Left lung (tissue), 10 donors: ENCODE data around the gene IL13. TPM values are rescaled to one million over a fixed set of nuclear protein-coding genes. Genes with fewer than 3 reads are reported as not detected.
A peak's percentile ranks its signal among the peaks of the same experiment; 100 is the strongest.

Source experiments
- ATAC-seq: fragments of 200-7000 bp; cut with Tn5 transposase; one replicate; pipeline ENCODE4 v1.9.1; 2020; ENCODE audit warnings: moderate library complexity
- DNase-seq, 4 donors: peaks; one replicate each; pipeline ENCODE4 v3.0.0-alpha.2; 2013 to 2020
- H3K27ac ChIP-seq, 2 donors: fragments of 200-600 bp; sonication (generic) in 1 of 2; one replicate each; pipeline versions ENCODE4 v1.5.0 to v1.8.0; 2020 to 2021
- H3K27me3 ChIP-seq, 2 donors: fragments of 200-600 bp; sonication (generic) in 1 of 2; one replicate each; pipeline versions ENCODE4 v1.5.0 to v1.8.0; 2020 to 2021
- H3K36me3 ChIP-seq, 2 donors: fragments of 200-600 bp; sonication (generic) in 1 of 2; one replicate each; pipeline versions ENCODE4 v1.5.0 to v1.8.0; 2020 to 2021
- H3K4me1 ChIP-seq, 2 donors: fragments of 200-600 bp; one replicate each; pipeline ENCODE4 v1.8.0; 2021
- H3K4me3 ChIP-seq, 2 donors: fragments of 200-600 bp; sonication (generic) in 1 of 2; one replicate each; pipeline versions ENCODE4 v1.5.0 to v1.8.0; 2020 to 2021; ENCODE audit warnings: mild to moderate bottlenecking in 1 of 2
- H3K9me3 ChIP-seq, 2 donors: fragments of 200-600 bp; sonication (generic) in 1 of 2; one replicate each; pipeline versions ENCODE4 v1.5.0 to v1.8.0; 2020 to 2021
- CTCF ChIP-seq, 2 donors: fragments of 200-600 bp; sonication (generic) in 1 of 2; IDR thresholded peaks; one replicate each; pipeline versions ENCODE4 v1.5.0 to v1.8.0; 2021; ENCODE audit warnings: antibody characterized with exemption in 2 of 2
- intact Hi-C, 2 donors: fragments of 100-400 bp; cut with DNase I; formaldehyde crosslinking; loops; one replicate each; pipeline versions ENCODE4 v1.11.2 to v1.14.2; 2022
- polyA plus RNA-seq, 6 donors: library from polyadenylated mRNA; unstranded; fragments of 120-200 nt; gene quantifications; one replicate each; pipeline ENCODE4 v1.2.1, GENCODE V29; 2013; ENCODE audit not compliant: insufficient read length in 6 of 6
- total RNA-seq, 2 donors: library from RNA; stranded (reverse); fragmentation: NEBNext Ultra II Directional; extraction: Animal tissue kit (Norgen Biotek cat#: 25700); gene quantifications; one replicate each; pipeline ENCODE4 v1.2.1, GENCODE V29; 2021
- donor health status: DM: no; HTN: yes; CAD: no.
- donor health status: DM: no; HTN: no; CAD: no.

IL13 gene
- total and polyA plus RNA-seq, 8 donors, result 0.15 to 0.16 TPM; not detected in 6

GRCh38 chr5:132655821-132656773 is 1.9 kb upstream of the IL13 start:
- intact Hi-C loops, result no loop called here
- H3K4me3 ChIP-seq, result peak overlapping the region; percentile 14 to 26
- TF ChIP-seq CTCF (IDR thresholded peaks at IDR 0.05), result no peak
- DNase-seq (no peak), ATAC-seq (peak; percentile 59)
- H3K4me1 ChIP-seq, result peaks cover 4 to 14% of the 10 kb centered on the region in 2 donors
- no peaks in the 10 kb centered on the region for H3K9me3 ChIP-seq
- no peaks in the 10 kb centered on the region for H3K36me3 ChIP-seq
- H3K27ac ChIP-seq, result no peak overlapping the region
- peaks cover 21 to 58% of the 10 kb centered on the region in 2 donors for H3K27me3 ChIP-seq

- intact Hi-C loops, result no loop called here
- no peak overlapping the region for H3K27ac ChIP-seq
- ATAC-seq (no peak), DNase-seq (no peak)
- no peak overlapping the region for H3K4me3 ChIP-seq
- no peak for TF ChIP-seq CTCF (IDR thresholded peaks at IDR 0.05)
- peaks cover 4 to 14% of the 10 kb centered on the region in 2 donors for H3K4me1 ChIP-seq
- H3K36me3 ChIP-seq, result no peaks in the 10 kb centered on the region
- no peaks in the 10 kb centered on the region for H3K9me3 ChIP-seq
- peaks cover 21 to 58% of the 10 kb centered on the region in 2 donors for H3K27me3 ChIP-seq
Observed at GRCh38 chr5:132656774-132657355, 1.1 kb upstream of the IL13 start.

- no peak overlapping the region for H3K4me3 ChIP-seq
- intact Hi-C loops, result no loop called here
- H3K36me3 ChIP-seq, result no peaks in the 10 kb centered on the region
- peaks cover 16 to 43% of the 10 kb centered on the region in 2 donors for H3K27me3 ChIP-seq
- DNase-seq, result no peak
- no peak for TF ChIP-seq CTCF (IDR thresholded peaks at IDR 0.05)
- no peak for ATAC-seq
- no peak overlapping the region for H3K27ac ChIP-seq
- H3K4me1 ChIP-seq, result peaks cover 4 to 14% of the 10 kb centered on the region in 2 donors
- H3K9me3 ChIP-seq, result no peaks in the 10 kb centered on the region
Observed at GRCh38 chr5:132658381-132659302, 669 bp downstream of the IL13 start.

GRCh38 chr5:132659598-132660493 is 1.9 kb downstream of the IL13 start:
- Histone ChIP-seq H3K4me1 (peaks cover 4 to 14% of the 10 kb centered on the region in 2 donors), H3K4me3 (no peak overlapping the region), H3K27ac (no peak overlapping the region), H3K36me3 (no peaks in the 10 kb centered on the region), H3K27me3 (peaks cover 16 to 31% of the 10 kb centered on the region in 2 donors), H3K9me3 (no peaks in the 10 kb centered on the region)
- intact Hi-C loops, result no loop called here
- no peak for TF ChIP-seq CTCF (IDR thresholded peaks at IDR 0.05)
- ATAC-seq, result no peak
- DNase-seq, result no peak
